Progenitor cell of endocrine pancreas (in vitro differentiated cells): ENCODE results near the gene CNTN6. TPM values are rescaled to one million over a fixed set of nuclear protein-coding genes. Genes with fewer than 3 reads are reported as not detected.

ENCODE experiments used
- DNase-seq: peaks from one replicate; pipeline ENCODE4 v3.0.0; 2021; ENCODE audit warnings: low spot score; ENCODE audit not compliant: unreplicated experiment
- H3K27ac Mint-ChIP-seq: 2 replicates; pipeline ENCODE4 v1.8.0; 2021; ENCODE audit warnings: mild to moderate bottlenecking, moderate library complexity, mixed read lengths
- H3K27me3 Mint-ChIP-seq: 2 replicates; pipeline ENCODE4 v1.8.0; 2021; ENCODE audit warnings: mixed read lengths
- H3K36me3 Mint-ChIP-seq: 2 replicates; pipeline ENCODE4 v1.8.0; 2022; ENCODE audit warnings: mixed read lengths; ENCODE audit not compliant: insufficient read depth
- H3K4me1 Mint-ChIP-seq: 2 replicates; pipeline ENCODE4 v1.8.0; 2021; ENCODE audit warnings: low read depth, mixed read lengths
- H3K4me3 Mint-ChIP-seq: 2 replicates; pipeline ENCODE4 v1.8.0; 2021; ENCODE audit warnings: low read depth, mild to moderate bottlenecking, moderate library complexity, mixed read lengths
- H3K9me3 Mint-ChIP-seq: 2 replicates; pipeline ENCODE4 v1.8.0; 2021; ENCODE audit warnings: low read depth, mixed read lengths
- CTCF ChIP-seq: fragments of 200-600 bp; sonication (generic); IDR thresholded peaks from one replicate; pipeline ENCODE4 v1.5.0; 2021; ENCODE audit warnings: antibody characterized with exemption, mild to moderate bottlenecking; ENCODE audit not compliant: unreplicated experiment
- total RNA-seq: library from RNA; stranded (reverse); gene quantifications from 2 replicates; pipeline ENCODE4 v1.2.1, GENCODE V29; 2021

CNTN6 gene
- total RNA-seq, 1 donor from 2014 or later = 0.17 TPM

- Mint-ChIP-seq H3K9me3 (no peaks in the 10 kb centered on the region), H3K36me3 (no peaks in the 10 kb centered on the region)
Measured at GRCh38 chr3:1227111-1227510, 134.3 kb downstream of the CNTN6 start.

GRCh38 chr3:1228289-1228688, 135.5 kb downstream of the CNTN6 start:
- Mint-ChIP-seq H3K27ac (no peak overlapping the region), H3K27me3 (no peaks in the 10 kb centered on the region), H3K4me3 (no peak overlapping the region), H3K9me3 (no peaks in the 10 kb centered on the region), H3K4me1 (peaks cover 4% of the 10 kb centered on the region), H3K36me3 (no peaks in the 10 kb centered on the region)
- DNase-seq = no peak
- no peak for TF ChIP-seq CTCF

More at GRCh38 chr3:1227111-1227510, 134.3 kb downstream of the CNTN6 start:
- no peak overlapping the region for H3K4me3 Mint-ChIP-seq
- no peak for DNase-seq
- H3K4me1 Mint-ChIP-seq = peaks cover 4% of the 10 kb centered on the region
- no peak overlapping the region for H3K27ac Mint-ChIP-seq
- H3K27me3 Mint-ChIP-seq = no peaks in the 10 kb centered on the region
- no peak for TF ChIP-seq CTCF

- Mint-ChIP-seq H3K27ac (no peak overlapping the region), H3K9me3 (no peaks in the 10 kb centered on the region), H3K4me3 (no peak overlapping the region), H3K36me3 (no peaks in the 10 kb centered on the region), H3K27me3 (no peaks in the 10 kb centered on the region), H3K4me1 (peaks cover 4% of the 10 kb centered on the region)
- no peak for TF ChIP-seq CTCF
- no peak for DNase-seq
Measured at GRCh38 chr3:1230920-1231319, 138.1 kb downstream of the CNTN6 start.

GRCh38 chr3:1232276-1232675, 139.5 kb downstream of the CNTN6 start:
- Mint-ChIP-seq H3K4me3 (no peak overlapping the region), H3K9me3 (no peaks in the 10 kb centered on the region), H3K27ac (no peak overlapping the region), H3K36me3 (no peaks in the 10 kb centered on the region), H3K4me1 (peaks cover 4% of the 10 kb centered on the region), H3K27me3 (no peaks in the 10 kb centered on the region)
- TF ChIP-seq CTCF = no peak
- no peak for DNase-seq

- Mint-ChIP-seq H3K9me3 (peaks cover 8% of the 10 kb centered on the region), H3K36me3 (no peaks in the 10 kb centered on the region), H3K4me1 (peaks cover 9% of the 10 kb centered on the region), H3K27ac (no peak overlapping the region), H3K4me3 (no peak overlapping the region), H3K27me3 (no peaks in the 10 kb centered on the region)
- TF ChIP-seq CTCF = no peak
- DNase-seq = no peak
Measured at GRCh38 chr3:1235526-1236120, 142.8 kb downstream of the CNTN6 start.
